ENCODE data around the gene TRIM46.

GRCh38 chr1:155209312-155209721 is 35.7 kb downstream of the TRIM46 start:
- no peak for TF ChIP-seq POLR2A (IDR thresholded peaks at IDR 0.05; ENCODE audit: low read depth, low read length)
- no peak; the same call in 1 of the 2 replicates for TF ChIP-seq POLR2AphosphoS5 (IDR thresholded peaks at IDR 0.05; ENCODE audit: low read depth, low read length)
- no peak for TF ChIP-seq PAX5 (IDR thresholded peaks at IDR 0.05; ENCODE audit: insufficient read depth, low read length, severe bottlenecking)
- no peak for TF ChIP-seq POU2F2 (IDR thresholded peaks at IDR 0.05; ENCODE audit: low read depth, low read length)
- no peak for TF ChIP-seq TAF1 (IDR thresholded peaks at IDR 0.05; ENCODE audit: low read depth, low read length)

Measured in GM12891 (cell line).